Testis (tissue), 2 donors: Measurements from ENCODE around the gene ELK4.

Experiments used
- POLR2A ChIP-seq: fragments of 450-650 bp; IDR thresholded peaks from one replicate; pipeline ENCODE4 v1.6.1; 2017; ENCODE audit warnings: antibody characterized with exemption, mild to moderate bottlenecking, moderate library complexity
- TF ChIP-seq, protein P1 (sequence below), 3 experiments: fragments of 450-650 bp in 2 of 3; fragments of 200-600 bp in 1 of 3; sonication (generic) in 1 of 3; IDR thresholded peaks; one replicate each; pipeline ENCODE4 v1.5.1; 2016 to 2019; ENCODE audit warnings: antibody characterized with exemption in 3 of 3, mild to moderate bottlenecking in 2 of 3, moderate library complexity in 1 of 3

GRCh38 chr1:205610036-205610435 lies 21.8 kb downstream of the ELK4 start:
- TF ChIP-seq, protein P1, sequence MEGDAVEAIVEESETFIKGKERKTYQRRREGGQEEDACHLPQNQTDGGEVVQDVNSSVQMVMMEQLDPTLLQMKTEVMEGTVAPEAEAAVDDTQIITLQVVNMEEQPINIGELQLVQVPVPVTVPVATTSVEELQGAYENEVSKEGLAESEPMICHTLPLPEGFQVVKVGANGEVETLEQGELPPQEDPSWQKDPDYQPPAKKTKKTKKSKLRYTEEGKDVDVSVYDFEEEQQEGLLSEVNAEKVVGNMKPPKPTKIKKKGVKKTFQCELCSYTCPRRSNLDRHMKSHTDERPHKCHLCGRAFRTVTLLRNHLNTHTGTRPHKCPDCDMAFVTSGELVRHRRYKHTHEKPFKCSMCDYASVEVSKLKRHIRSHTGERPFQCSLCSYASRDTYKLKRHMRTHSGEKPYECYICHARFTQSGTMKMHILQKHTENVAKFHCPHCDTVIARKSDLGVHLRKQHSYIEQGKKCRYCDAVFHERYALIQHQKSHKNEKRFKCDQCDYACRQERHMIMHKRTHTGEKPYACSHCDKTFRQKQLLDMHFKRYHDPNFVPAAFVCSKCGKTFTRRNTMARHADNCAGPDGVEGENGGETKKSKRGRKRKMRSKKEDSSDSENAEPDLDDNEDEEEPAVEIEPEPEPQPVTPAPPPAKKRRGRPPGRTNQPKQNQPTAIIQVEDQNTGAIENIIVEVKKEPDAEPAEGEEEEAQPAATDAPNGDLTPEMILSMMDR (IDR thresholded peaks at IDR 0.05), result no peak
- no peak for TF ChIP-seq POLR2A
